SH-SY5Y (cell line): Measurements from ENCODE around the gene ARFRP1.

Source experiments
- GATA2 ChIP-seq: IDR thresholded peaks from 2 replicates; pipeline ENCODE4 v1.6.1; 2011; ENCODE audit warnings: mild to moderate bottlenecking, low read depth, low read length
- GATA3 ChIP-seq: IDR thresholded peaks from 2 replicates; pipeline ENCODE4 v1.6.1; 2011; ENCODE audit warnings: low read depth, mild to moderate bottlenecking, low read length, moderate library complexity

Gene ARFRP1

GRCh38 chr20:63653974-63654668 is 53.7 kb downstream of the ARFRP1 start:
- TF ChIP-seq GATA2 (no peak), GATA3 (no peak)

- TF ChIP-seq GATA3 (no peak), GATA2 (no peak)
Observed at GRCh38 chr20:63653041-63653973, 54.5 kb downstream of the ARFRP1 start, which contains the start of gene STMN3. STMN3 (minus strand) TSS chr20:63653424; CDS start chr20:63653345, 79 bp downstream.

- TF ChIP-seq GATA3: no peak
- no peak for TF ChIP-seq GATA2
Observed at GRCh38 chr20:63652192-63652980, 55.4 kb downstream of the ARFRP1 start.

GRCh38 chr20:63651942-63652191 is 55.9 kb downstream of the ARFRP1 start:
- TF ChIP-seq GATA3: no peak
- TF ChIP-seq GATA2: no peak

GRCh38 chr20:63648895-63649589 is 58.7 kb downstream of the ARFRP1 start:
- TF ChIP-seq GATA3 (no peak), GATA2 (no peak)
